H1 (cell line): Measurements from ENCODE around the gene YWHAG. TPM values are rescaled to one million over a fixed set of nuclear protein-coding genes. Genes with fewer than 3 reads are reported as not detected.

Source experiments
- CTCF ChIA-PET: fragments of 300-600 bp; sonication (Branson Sonifier 250); formaldehyde crosslinking; loops from one replicate; lab custom pipeline; 2021; ENCODE audit not compliant: partially characterized antibody; lab: Charles Lee
- POLR2A ChIA-PET: fragments of 300-600 bp; sonication (Branson Sonifier 250); formaldehyde crosslinking; loops from one replicate; lab custom pipeline; 2021; ENCODE audit warnings: inconsistent platforms; ENCODE audit not compliant: partially characterized antibody; lab: Charles Lee
- DNase-seq, 2 experiments: peaks; one replicate each; pipeline versions ENCODE4 v3.0.0 to v3.0.0-alpha.2; 2010 to 2022; ENCODE audit warnings: low spot score in 2 of 2, low read depth in 1 of 2, mixed read lengths in 1 of 2
- FAIRE-seq: peaks from 2 replicates; lab custom pipeline; 2011; peaks lifted over from hg19 to GRCh38; lab: Jason Lieb, UNC
- H2AFZ ChIP-seq: 2 replicates; pipeline ENCODE4 v1.8.1; 2012; ENCODE audit warnings: low read length, inconsistent platforms
- H2AK5ac ChIP-seq: 2 replicates; pipeline ENCODE4 v1.6.1; 2013; ENCODE audit warnings: low read depth, low read length
- H2BK120ac ChIP-seq: replicated peaks from 2 replicates; pipeline ENCODE3; 2013; ENCODE audit warnings: low read depth, low read length, inconsistent platforms
- H2BK12ac ChIP-seq: 2 replicates; pipeline ENCODE4 v1.6.1; 2013; ENCODE audit warnings: low read depth, low read length
- H2BK15ac ChIP-seq: 2 replicates; pipeline ENCODE4 v1.6.1; 2013; ENCODE audit warnings: low read length
- H2BK20ac ChIP-seq: 2 replicates; pipeline ENCODE4 v1.6.1; 2013; ENCODE audit warnings: low read length
- H2BK5ac ChIP-seq: 2 replicates; pipeline ENCODE4 v1.6.1; 2013; ENCODE audit warnings: low read depth, low read length
- H3K14ac ChIP-seq: 2 replicates; pipeline ENCODE4 v1.6.1; 2013; ENCODE audit warnings: inconsistent platforms; ENCODE audit not compliant: insufficient read length
- H3K18ac ChIP-seq: 2 replicates; pipeline ENCODE4 v1.6.1; 2013; ENCODE audit warnings: low read length; ENCODE audit errors: extremely low read depth
- H3K23ac ChIP-seq: 2 replicates; pipeline ENCODE4 v1.6.1; 2013; ENCODE audit warnings: inconsistent platforms; ENCODE audit not compliant: insufficient read length
- H3K23me2 ChIP-seq: 2 replicates; pipeline ENCODE4 v1.6.1; 2013; ENCODE audit warnings: low read depth, low read length
- H3K27ac ChIP-seq: 2 replicates; pipeline ENCODE4 v1.6.1; 2011; ENCODE audit warnings: low read depth, low read length, inconsistent platforms
- H3K27me3 ChIP-seq, 4 experiments: replicated peaks in 1 of 4; 1 replicate in 1 of 4; 2 replicates in 3 of 4; pipeline versions ENCODE4 v1.6.1 to v1.8.1; 2011 to 2013; ENCODE audit warnings: low read length in 3 of 4, mild to moderate bottlenecking in 3 of 4, inconsistent platforms in 2 of 4, mixed read lengths in 2 of 4, moderate library complexity in 1 of 4; ENCODE audit not compliant: control insufficient read depth in 3 of 4, insufficient read depth in 3 of 4; ENCODE audit errors: extremely low read depth in 1 of 4
- H3K36me3 ChIP-seq, 4 experiments: 2 replicates each; pipeline versions ENCODE4 v1.6.1 to v1.8.1; 2011 to 2013; ENCODE audit warnings: mild to moderate bottlenecking in 4 of 4, low read length in 3 of 4, moderate library complexity in 2 of 4, control low read depth in 1 of 4, inconsistent platforms in 1 of 4; ENCODE audit not compliant: insufficient read depth in 4 of 4, control insufficient read depth in 2 of 4
- H3K4ac ChIP-seq: replicated peaks from 2 replicates; pipeline ENCODE3; 2013; ENCODE audit warnings: low read length, low read depth, mixed read lengths, inconsistent platforms; ENCODE audit not compliant: insufficient read length
- H3K4me1 ChIP-seq, 4 experiments: replicated peaks in 1 of 4; 1 replicate in 1 of 4; 2 replicates in 3 of 4; pipeline versions ENCODE4 v1.6.1 to v1.8.1; 2011 to 2013; ENCODE audit warnings: low read length in 3 of 4, inconsistent platforms in 2 of 4, mixed read lengths in 1 of 4; ENCODE audit not compliant: insufficient read depth in 4 of 4, control insufficient read depth in 3 of 4
- H3K4me2 ChIP-seq, 2 experiments: 2 replicates each; pipeline versions ENCODE4 v1.6.1 to v1.8.1; 2011 to 2013; ENCODE audit warnings: low read depth in 2 of 2, low read length in 2 of 2, control low read depth in 1 of 2, inconsistent platforms in 1 of 2, mild to moderate bottlenecking in 1 of 2; ENCODE audit not compliant: insufficient read depth in 1 of 2
- H3K4me3 ChIP-seq, 4 experiments: fragments of 200-600, 300-600 bp in 1 of 4; sonication (generic), shearing (Covaris generic), sonication (Bioruptor Twin) in 1 of 4; 2 replicates each; pipeline versions ENCODE4 v1.5.1 to v1.8.1; 2011 to 2016; ENCODE audit warnings: low read length in 4 of 4, low read depth in 3 of 4, control low read depth in 2 of 4, inconsistent platforms in 2 of 4, mild to moderate bottlenecking in 2 of 4, mixed read lengths in 1 of 4, moderate library complexity in 1 of 4; ENCODE audit not compliant: insufficient read depth in 2 of 4; ENCODE audit errors: extremely low read depth in 1 of 4
- H3K56ac ChIP-seq: replicated peaks from 2 replicates; pipeline ENCODE3; 2013; ENCODE audit warnings: low read depth, mild to moderate bottlenecking, mixed read lengths, low read length, inconsistent platforms; ENCODE audit not compliant: insufficient read length
- H3K79me1 ChIP-seq: 2 replicates; pipeline ENCODE4 v1.6.1; 2013; ENCODE audit warnings: low read depth, low read length, control low read depth
- H3K79me2 ChIP-seq, 2 experiments: 2 replicates each; pipeline versions ENCODE4 v1.6.1 to v1.8.1; 2012 to 2013; ENCODE audit warnings: low read length in 2 of 2, mild to moderate bottlenecking in 2 of 2, inconsistent platforms in 1 of 2; ENCODE audit not compliant: insufficient read depth in 2 of 2, control insufficient read depth in 1 of 2
- H3K9ac ChIP-seq, 4 experiments: replicated peaks in 1 of 4; 1 replicate in 1 of 4; 2 replicates in 3 of 4; pipeline versions ENCODE4 v1.6.1 to v1.8.1; 2011 to 2013; ENCODE audit warnings: low read depth in 3 of 4, low read length in 3 of 4, control low read depth in 2 of 4, mild to moderate bottlenecking in 2 of 4, moderate library complexity in 2 of 4, inconsistent platforms in 1 of 4; ENCODE audit errors: extremely low read depth in 1 of 4
- H3K9me3 ChIP-seq, 2 experiments: 2 replicates each; pipeline versions ENCODE4 v1.6.1 to v1.8.1; 2012 to 2013; ENCODE audit warnings: mild to moderate bottlenecking in 2 of 2, moderate library complexity in 2 of 2, control low read depth in 1 of 2, inconsistent platforms in 1 of 2, low read depth in 1 of 2, low read length in 1 of 2, mixed read lengths in 1 of 2; ENCODE audit not compliant: insufficient read depth in 2 of 2
- H4K20me1 ChIP-seq, 2 experiments: replicated peaks in 1 of 2; 2 replicates each; pipeline versions ENCODE3 to v1.8.1; 2011 to 2013; ENCODE audit warnings: inconsistent platforms in 2 of 2, low read length in 2 of 2, mild to moderate bottlenecking in 1 of 2; ENCODE audit not compliant: insufficient read depth in 2 of 2, control insufficient read depth in 1 of 2
- H4K5ac ChIP-seq: 2 replicates; pipeline ENCODE4 v1.6.1; 2013; ENCODE audit warnings: low read length, low read depth, mixed read lengths, inconsistent platforms; ENCODE audit not compliant: insufficient read length
- H4K8ac ChIP-seq: 2 replicates; pipeline ENCODE4 v1.8.0; 2013; ENCODE audit warnings: mild to moderate bottlenecking, moderate library complexity, low read length, inconsistent platforms; ENCODE audit not compliant: insufficient read depth; ENCODE audit errors: extremely low read depth
- H4K91ac ChIP-seq: replicated peaks from 2 replicates; pipeline ENCODE3; 2013; ENCODE audit warnings: low read length, mixed read lengths, inconsistent platforms; ENCODE audit not compliant: insufficient read length
- BRCA1 ChIP-seq: IDR thresholded peaks from 2 replicates; pipeline ENCODE4 v1.6.1; 2012; ENCODE audit warnings: low read depth, low read length, improper control_type of control experiment
- CBX8 ChIP-seq: fragments of 300-800, 300-1000 bp; sonication (generic); IDR thresholded peaks from 2 replicates; pipeline ENCODE4 v1.7.1; 2016; ENCODE audit warnings: low read depth, low read length, borderline replicate concordance
- PHF8 ChIP-seq: fragments of 200-600 bp; sonication (generic); conservative IDR thresholded peaks from 2 replicates; pipeline ENCODE4 v1.7.1; 2012; ENCODE audit warnings: low read depth, mild to moderate bottlenecking, inconsistent platforms, low read length, moderate library complexity
- SIRT6 ChIP-seq: IDR thresholded peaks from one replicate; pipeline ENCODE4 v1.7.1; 2012; ENCODE audit warnings: low read length, inconsistent platforms
- WGBS, 2 experiments: shearing (Covaris generic) in 1 of 2; methylation state at CpG; one replicate each; pipeline versions ENCODE4 v1.1.6 to v1.1.7; 2013 to 2015; ENCODE audit warnings: low lambda C conversion rate in 2 of 2, mixed read lengths in 2 of 2, inconsistent platforms in 1 of 2, low coverage in 1 of 2, missing lambda C conversion rate in 1 of 2; ENCODE audit not compliant: insufficient replicate concordance in 2 of 2, insufficient coverage in 1 of 2, insufficient read length in 1 of 2; ENCODE audit errors: extremely low coverage in 1 of 2, missing lambda C conversion rate in 1 of 2; 5-methylcytosine and 5-hydroxymethylcytosine counted together
- polyA plus RNA-seq, 7 experiments: library from polyadenylated mRNA; depleted of rRNA in 3 of 7; stranded (reverse) in 5 of 7; unstranded in 2 of 7; fragments of >200 nt in 5 of 7; fragments of 200-250 nt in 2 of 7; gene quantifications; 1 replicate in 5 of 7; 2 replicates in 1 of 7; 4 replicates in 1 of 7; pipeline versions ENCODE4 v1.2.1 to v1.2.3, GENCODE V29; 2011 to 2013; ENCODE audit warnings: missing spikeins in 2 of 7, mixed read lengths in 2 of 7
- total RNA-seq: library from RNA; stranded (reverse); fragmentation: NEBNext Ultra II Directional; extraction: Animal tissue kit (Norgen Biotek cat#: 25700); gene quantifications from 2 replicates; pipeline ENCODE4 v1.2.1, GENCODE V29; 2021

YWHAG gene
- total and polyA plus RNA-seq, 2 of the 8 experiments (the other 6 are each of a cell fraction or from before 2014, with no cell fraction given), result 57.2 to 241 TPM

GRCh38 chr7:76380623-76380966 lies 21.8 kb upstream of the YWHAG start:
- 0 out of 2 replicates have a peak overlapping the region, but pooled peaks have one; percentile 48 for H2AFZ ChIP-seq
- peak overlapping the region in 1 of 4 experiments; percentile 63; a peak in 2 of 8 replicates for H3K4me3 ChIP-seq
- H4K5ac ChIP-seq, result no peak overlapping the region
- H3K36me3 ChIP-seq, result no peaks in the 10 kb centered on the region
- DNase-seq, result no peak
- H3K27me3 ChIP-seq, result no peaks in the 10 kb centered on the region
- H2BK5ac ChIP-seq, result peak overlapping the region; percentile 9; the same call in 1 of the 2 replicates
- ChIA-PET POLR2A (no interaction called here), CTCF (interaction anchor here (0.5 kb wide), 1 partner anchor 180 kb away, joined by 3 read pairs; no protein-coding TSS in a partner anchor)
- H3K79me2 ChIP-seq, result no peaks in the 10 kb centered on the region
- H4K20me1 ChIP-seq, result no peaks in the 10 kb centered on the region
- H3K18ac ChIP-seq, result no peak overlapping the region; the same call in 1 of the 2 replicates
- no peak for FAIRE-seq
- no peak overlapping the region for H2BK20ac ChIP-seq
- H3K4ac ChIP-seq, result no peak overlapping the region
- no peak overlapping the region for H3K9ac ChIP-seq
- TF ChIP-seq CBX8, result no peak
- TF ChIP-seq SIRT6, result no peak
- TF ChIP-seq BRCA1, result no peak
- no peak for TF ChIP-seq PHF8
- no peak overlapping the region for H2BK120ac ChIP-seq
- H4K91ac ChIP-seq, result no peak overlapping the region
- WGBS, 2 experiments, result 89% methylated on average over 7 of the region's 7 CpGs; no CpG with 5 or more reads in 1 of the 2 experiments
- no peaks in the 10 kb centered on the region for H3K79me1 ChIP-seq
- 0 out of 2 replicates have a peak overlapping the region, but pooled peaks have one; percentile 3 for H4K8ac ChIP-seq
- no peak overlapping the region for H3K27ac ChIP-seq
- H3K56ac ChIP-seq, result no peak overlapping the region
- H3K9me3 ChIP-seq, result no peaks in the 10 kb centered on the region
- H3K23me2 ChIP-seq, result no peaks in the 10 kb centered on the region; the same call in 1 of the 2 replicates
- H2BK15ac ChIP-seq, result no peak overlapping the region
- no peak overlapping the region for H3K14ac ChIP-seq
- H2BK12ac ChIP-seq, result peak overlapping the region; percentile 19; the same call in 1 of the 2 replicates
- no peak overlapping the region for H3K23ac ChIP-seq
- H2AK5ac ChIP-seq, result peak overlapping the region; percentile 19; the same call in 1 of the 2 replicates
- no peaks in the 10 kb centered on the region for H3K4me1 ChIP-seq
- peak overlapping the region; percentile 11 to 54; a peak in 1 of 4 replicates for H3K4me2 ChIP-seq
